CD8-positive, alpha-beta memory T cell (primary cell): Measurements from ENCODE around the gene RIMS4. TPM values are rescaled to one million over a fixed set of nuclear protein-coding genes. Genes with fewer than 3 reads are reported as not detected.
"Not testable (repeated sequence)": the region's sequence is repeated elsewhere in the genome, so short reads cannot be mapped to it uniquely, and the experiment has no call there.

Experiments used
- CTCF ChIA-PET: fragments of 350-600 bp; sonication (Branson Sonifier 250); formaldehyde crosslinking; loops from one replicate; lab custom pipeline; 2021; ENCODE audit warnings: antibody characterized with exemption; lab: Charles Lee
- POLR2A ChIA-PET: fragments of 350-600 bp; sonication (Branson Sonifier 250); formaldehyde crosslinking; loops from one replicate; lab custom pipeline; 2021; ENCODE audit warnings: antibody characterized with exemption; lab: Charles Lee
- DNase-seq, 5 donors: peaks; one replicate each; pipeline versions ENCODE4 v3.0.0 to v3.0.0-alpha.2; 2020 to 2022; ENCODE audit warnings: mixed read lengths in 1 of 5
- H3K27ac ChIP-seq: one replicate; pipeline ENCODE4 v1.7.0; 2013; ENCODE audit warnings: low read depth, mild to moderate bottlenecking, low read length, moderate library complexity
- H3K27me3 ChIP-seq: 2 replicates; pipeline ENCODE4 v1.7.0; 2013; ENCODE audit warnings: low read length, mild to moderate bottlenecking; ENCODE audit not compliant: insufficient read depth, poor library complexity, severe bottlenecking
- H3K36me3 ChIP-seq: 2 replicates; pipeline ENCODE4 v1.7.0; 2013; ENCODE audit warnings: mild to moderate bottlenecking, low read length, moderate library complexity; ENCODE audit not compliant: insufficient read depth
- H3K4me1 ChIP-seq: 2 replicates; pipeline ENCODE4 v1.7.0; 2013; ENCODE audit warnings: mild to moderate bottlenecking, low read length, moderate library complexity; ENCODE audit not compliant: insufficient read depth
- H3K4me3 ChIP-seq: 2 replicates; pipeline ENCODE4 v1.7.0; 2013; ENCODE audit warnings: mild to moderate bottlenecking, low read length
- H3K9me3 ChIP-seq: 2 replicates; pipeline ENCODE4 v1.7.0; 2013; ENCODE audit warnings: mild to moderate bottlenecking, low read length
- H3K27ac Mint-ChIP-seq, 8 donors: one replicate each; pipeline ENCODE4 v1.8.0; 2020 to 2021; ENCODE audit warnings: mixed read lengths in 8 of 8, mild to moderate bottlenecking in 6 of 8, inconsistent platforms in 3 of 8, moderate library complexity in 3 of 8
- H3K27me3 Mint-ChIP-seq, 2 donors: one replicate each; pipeline ENCODE4 v1.8.0; 2020 to 2021; ENCODE audit warnings: mixed read lengths in 2 of 2, mild to moderate bottlenecking in 1 of 2, moderate library complexity in 1 of 2
- H3K36me3 Mint-ChIP-seq, 3 donors: one replicate each; pipeline ENCODE4 v1.8.0; 2020 to 2021; ENCODE audit warnings: mixed read lengths in 3 of 3, inconsistent platforms in 1 of 3, mild to moderate bottlenecking in 1 of 3
- H3K4me1 Mint-ChIP-seq, 3 donors: one replicate each; pipeline ENCODE4 v1.8.0; 2020 to 2021; ENCODE audit warnings: mixed read lengths in 3 of 3, inconsistent platforms in 1 of 3, mild to moderate bottlenecking in 1 of 3
- H3K4me3 Mint-ChIP-seq, 7 donors: one replicate each; pipeline ENCODE4 v1.8.0; 2020 to 2021; ENCODE audit warnings: mixed read lengths in 7 of 7, mild to moderate bottlenecking in 6 of 7, moderate library complexity in 4 of 7, inconsistent platforms in 2 of 7
- H3K9me3 Mint-ChIP-seq, 5 donors: one replicate each; pipeline ENCODE4 v1.8.0; 2020 to 2022; ENCODE audit warnings: mixed read lengths in 5 of 5, mild to moderate bottlenecking in 3 of 5, moderate library complexity in 2 of 5, inconsistent platforms in 1 of 5
- polyA plus RNA-seq: library from polyadenylated mRNA; unstranded; fragments of 300-500 nt; fragmentation: Illumina TruSeq; gene quantifications from one replicate; pipeline ENCODE4 v1.2.3, GENCODE V29; 2021
- total RNA-seq, 2 experiments: library from RNA; stranded (reverse); gene quantifications; one replicate each; pipeline ENCODE4 v1.2.3, GENCODE V29; 2021

RIMS4 gene
- total and polyA plus RNA-seq, 3 experiments from 2014 or later: not detected

DNA sequence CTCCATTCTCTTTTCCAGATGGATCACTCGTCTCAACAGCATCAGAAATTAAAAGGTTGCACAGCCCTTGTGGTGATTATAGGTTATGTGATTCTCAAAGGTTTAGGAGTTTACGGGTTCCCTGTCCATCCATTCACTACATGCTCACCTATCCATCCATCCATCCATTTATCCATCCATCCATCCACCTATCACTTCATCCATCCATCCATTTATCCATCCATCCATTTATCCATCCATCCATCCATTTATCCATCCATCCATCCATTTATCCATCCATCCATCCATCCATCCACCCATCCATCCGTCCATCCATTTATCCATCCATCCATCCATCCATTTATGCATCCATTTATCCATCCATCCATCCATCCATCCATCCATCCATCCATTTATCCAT, 46.5 kb downstream of the RIMS4 start:
- H3K9me3 ChIP-seq, H3K9me3 Mint-ChIP-seq, H3K4me3 Mint-ChIP-seq, H3K4me1 Mint-ChIP-seq, H3K36me3 ChIP-seq, H3K4me1 ChIP-seq, H3K36me3 Mint-ChIP-seq, H3K27me3 ChIP-seq, H3K27ac ChIP-seq, POLR2A ChIA-PET, DNase-seq, H3K27ac Mint-ChIP-seq, H3K4me3 ChIP-seq: not testable (repeated sequence)
- CTCF ChIA-PET: interaction anchor here (0.8 kb wide), 1 partner anchor 16 kb away, joined by 3 read pairs; no protein-coding TSS in a partner anchor
- H3K27me3 Mint-ChIP-seq: peaks cover 14 to 25% of the 10 kb centered on the region in 2 donors

DNA sequence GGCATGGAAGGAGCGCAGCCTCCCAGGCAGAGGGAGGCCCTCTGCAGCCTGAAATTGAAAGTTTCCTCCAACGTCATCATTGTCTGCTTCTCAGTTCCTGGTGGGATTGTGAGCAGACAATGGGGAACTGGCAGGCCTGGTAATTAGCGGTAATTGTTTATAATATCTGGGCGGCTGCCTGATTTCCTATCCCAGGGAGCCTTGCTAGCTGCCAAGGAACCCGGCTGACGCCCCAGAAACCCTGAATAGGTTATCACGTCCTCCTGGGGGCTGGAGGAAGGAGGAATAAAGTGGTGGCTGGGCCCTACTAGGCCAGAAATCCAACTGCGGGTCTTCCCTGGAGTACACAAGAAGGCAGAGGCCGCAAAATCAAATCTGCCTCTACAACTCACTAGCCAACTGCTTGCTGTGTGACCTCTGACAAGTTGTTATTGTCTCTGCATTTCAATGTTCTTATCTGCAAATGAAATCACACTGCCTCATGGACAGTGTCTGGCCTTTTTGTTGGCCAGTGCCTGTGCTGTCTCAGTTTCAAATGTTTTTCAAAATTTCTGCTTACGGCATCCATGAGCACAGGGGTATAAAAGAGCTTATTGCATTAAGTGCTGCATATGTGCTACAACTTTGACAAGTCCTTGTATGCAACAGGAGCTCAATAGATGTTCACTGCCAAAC, 47.7 kb downstream of the RIMS4 start:
- Histone ChIP-seq H3K4me3 (no peak overlapping the region), H3K36me3 (no peaks in the 10 kb centered on the region), H3K9me3 (no peaks in the 10 kb centered on the region), H3K4me1 (no peaks in the 10 kb centered on the region), H3K27me3 (no peaks in the 10 kb centered on the region), H3K27ac (no peak overlapping the region)
- no peaks in the 10 kb centered on the region for H3K9me3 Mint-ChIP-seq
- no peak overlapping the region for H3K27ac Mint-ChIP-seq
- H3K27me3 Mint-ChIP-seq: peaks cover 16 to 22% of the 10 kb centered on the region in 2 donors
- DNase-seq: no peak
- H3K4me1 Mint-ChIP-seq: no peaks in the 10 kb centered on the region
- ChIA-PET CTCF (no interaction called here), POLR2A (no interaction called here)
- no peak overlapping the region for H3K4me3 Mint-ChIP-seq
- no peaks in the 10 kb centered on the region for H3K36me3 Mint-ChIP-seq

DNA sequence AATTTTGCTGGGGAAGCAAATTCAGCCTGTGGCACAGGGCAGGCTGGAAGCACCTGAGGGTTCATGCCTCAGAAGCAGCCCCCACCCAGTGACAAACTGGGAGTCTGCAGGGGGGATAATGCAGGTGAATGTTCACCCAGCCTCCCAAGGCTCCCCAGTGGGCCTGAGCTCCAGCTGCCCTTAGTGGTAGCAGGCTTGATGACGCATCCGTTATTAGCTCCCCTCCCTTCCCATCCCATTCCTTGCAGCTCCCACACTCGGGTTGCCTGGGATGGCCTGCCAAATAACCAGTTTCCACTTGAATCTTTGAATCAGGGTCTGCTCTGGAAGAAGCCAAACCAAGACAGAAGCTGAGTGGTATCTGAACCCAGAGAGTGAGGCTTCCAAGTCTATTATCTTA, 48.9 kb downstream of the RIMS4 start:
- Mint-ChIP-seq H3K9me3 (no peaks in the 10 kb centered on the region), H3K27ac (no peak overlapping the region), H3K4me1 (no peaks in the 10 kb centered on the region), H3K27me3 (peaks cover 9 to 21% of the 10 kb centered on the region in 2 donors), H3K4me3 (no peak overlapping the region), H3K36me3 (no peaks in the 10 kb centered on the region)
- Histone ChIP-seq H3K9me3 (no peaks in the 10 kb centered on the region), H3K27ac (no peak overlapping the region), H3K36me3 (no peaks in the 10 kb centered on the region), H3K4me1 (no peaks in the 10 kb centered on the region), H3K4me3 (no peak overlapping the region), H3K27me3 (no peaks in the 10 kb centered on the region)
- DNase-seq: no peak
- ChIA-PET POLR2A (no interaction called here), CTCF (no interaction called here)

GRCh38 chr20:44759595-44759994, 50.8 kb downstream of the RIMS4 start:
- no peak for DNase-seq
- Histone ChIP-seq H3K4me3 (no peak overlapping the region), H3K4me1 (no peaks in the 10 kb centered on the region), H3K27ac (no peak overlapping the region), H3K36me3 (no peaks in the 10 kb centered on the region), H3K27me3 (no peaks in the 10 kb centered on the region), H3K9me3 (no peaks in the 10 kb centered on the region)
- Mint-ChIP-seq H3K27me3 (peaks cover 8 to 10% of the 10 kb centered on the region in 2 donors), H3K4me1 (no peaks in the 10 kb centered on the region), H3K27ac (no peak overlapping the region), H3K36me3 (no peaks in the 10 kb centered on the region), H3K4me3 (no peak overlapping the region), H3K9me3 (no peaks in the 10 kb centered on the region)
- CTCF ChIA-PET: interaction anchor here (1.0 kb wide), 1 partner anchor 22 kb away, joined by 4 read pairs; no protein-coding TSS in a partner anchor
- POLR2A ChIA-PET: no interaction called here

DNA sequence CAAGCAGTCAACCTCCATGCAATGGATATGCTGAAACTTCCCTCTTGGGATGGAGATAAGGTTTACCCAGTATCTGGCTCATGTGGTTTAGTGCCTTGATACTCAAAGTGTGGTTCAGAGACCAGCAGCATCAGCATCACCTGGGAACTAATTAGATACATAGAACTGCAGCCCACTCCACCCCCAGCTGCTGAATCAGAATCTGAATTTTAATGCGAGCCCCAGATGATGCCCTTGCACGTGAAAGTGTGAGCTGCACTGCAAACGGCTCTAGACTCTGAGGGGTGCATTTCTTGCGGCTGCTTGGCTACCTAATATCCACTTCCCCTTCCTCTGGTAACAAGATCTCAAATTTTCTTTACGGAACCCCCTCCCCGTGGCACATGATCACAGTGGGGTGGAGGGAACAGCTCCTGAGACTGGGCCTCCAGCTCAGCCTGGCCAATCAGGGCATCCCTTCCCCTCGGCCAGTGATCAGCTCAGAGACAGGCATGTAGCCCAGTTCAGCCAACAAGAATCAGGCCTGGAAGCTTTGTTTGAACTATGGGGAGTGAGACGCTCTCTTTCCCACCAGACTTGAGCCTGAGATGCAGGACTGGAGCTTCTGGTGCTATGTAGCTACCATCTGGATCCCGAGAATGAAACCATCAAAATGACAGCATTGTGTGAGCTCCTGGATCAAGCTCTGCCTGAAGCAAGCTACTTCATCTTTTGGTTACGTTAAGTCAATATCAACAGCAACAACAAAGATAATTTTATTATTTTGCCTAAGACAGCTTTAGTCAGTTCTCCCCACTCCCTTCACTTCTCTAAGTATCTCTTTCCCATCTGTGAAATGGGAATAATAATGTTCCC, 51.9 kb downstream of the RIMS4 start:
- Histone ChIP-seq H3K36me3 (no peaks in the 10 kb centered on the region), H3K4me3 (no peak overlapping the region), H3K27me3 (no peaks in the 10 kb centered on the region), H3K4me1 (no peaks in the 10 kb centered on the region), H3K9me3 (no peaks in the 10 kb centered on the region), H3K27ac (no peak overlapping the region)
- Mint-ChIP-seq H3K27me3 (peaks cover 4 to 10% of the 10 kb centered on the region in 2 donors), H3K4me1 (no peaks in the 10 kb centered on the region), H3K27ac (peak overlapping the region in 1 of 8 donors; percentile 38), H3K36me3 (no peaks in the 10 kb centered on the region), H3K4me3 (no peak overlapping the region), H3K9me3 (no peaks in the 10 kb centered on the region)
- DNase-seq: no peak
- POLR2A ChIA-PET: no interaction called here
- CTCF ChIA-PET: interaction anchor here (1.0 kb wide), 1 partner anchor 21 kb away, joined by 4 read pairs; no protein-coding TSS in a partner anchor

GRCh38 chr20:44756956-44757355, 53.4 kb downstream of the RIMS4 start:
- Mint-ChIP-seq H3K9me3 (no peaks in the 10 kb centered on the region), H3K27ac (no peak overlapping the region)

GRCh38 chr20:44756011-44756688, 54.2 kb downstream of the RIMS4 start:
- H3K36me3 ChIP-seq: no peaks in the 10 kb centered on the region
- H3K27ac Mint-ChIP-seq: peak overlapping the region in 1 of 8 donors; percentile 60
- H3K27me3 ChIP-seq: no peaks in the 10 kb centered on the region
- H3K4me3 Mint-ChIP-seq: no peak overlapping the region
- POLR2A ChIA-PET: no interaction called here
- no peaks in the 10 kb centered on the region for H3K36me3 Mint-ChIP-seq
- H3K9me3 ChIP-seq: no peaks in the 10 kb centered on the region
- no peak overlapping the region for H3K27ac ChIP-seq
- no peaks in the 10 kb centered on the region for H3K9me3 Mint-ChIP-seq
- no peaks in the 10 kb centered on the region for H3K4me1 Mint-ChIP-seq
- CTCF ChIA-PET: no interaction called here
- H3K4me3 ChIP-seq: no peak overlapping the region
- no peak for DNase-seq
- H3K27me3 Mint-ChIP-seq: peaks cover 9 to 12% of the 10 kb centered on the region in 2 donors
- H3K4me1 ChIP-seq: no peaks in the 10 kb centered on the region

More at GRCh38 chr20:44756956-44757355, 53.4 kb downstream of the RIMS4 start:
- Histone ChIP-seq H3K4me3 (no peak overlapping the region), H3K9me3 (no peaks in the 10 kb centered on the region), H3K27ac (no peak overlapping the region), H3K27me3 (no peaks in the 10 kb centered on the region), H3K4me1 (no peaks in the 10 kb centered on the region), H3K36me3 (no peaks in the 10 kb centered on the region)
- CTCF ChIA-PET: no interaction called here
- POLR2A ChIA-PET: no interaction called here
- H3K4me3 Mint-ChIP-seq: no peak overlapping the region
- no peaks in the 10 kb centered on the region for H3K4me1 Mint-ChIP-seq
- H3K27me3 Mint-ChIP-seq: peaks cover 4 to 14% of the 10 kb centered on the region in 2 donors
- no peak for DNase-seq
- no peaks in the 10 kb centered on the region for H3K36me3 Mint-ChIP-seq

GRCh38 chr20:44754554-44754953, 55.8 kb downstream of the RIMS4 start:
- H3K4me3 Mint-ChIP-seq: no peak overlapping the region
- Histone ChIP-seq H3K4me3 (no peak overlapping the region), H3K4me1 (no peaks in the 10 kb centered on the region), H3K27ac (no peak overlapping the region), H3K9me3 (no peaks in the 10 kb centered on the region), H3K27me3 (no peaks in the 10 kb centered on the region), H3K36me3 (no peaks in the 10 kb centered on the region)
- H3K36me3 Mint-ChIP-seq: no peaks in the 10 kb centered on the region
- DNase-seq: no peak
- H3K9me3 Mint-ChIP-seq: no peaks in the 10 kb centered on the region
- H3K4me1 Mint-ChIP-seq: no peaks in the 10 kb centered on the region
- no peak overlapping the region for H3K27ac Mint-ChIP-seq
- ChIA-PET CTCF (no interaction called here), POLR2A (no interaction called here)
- peaks cover 16 to 18% of the 10 kb centered on the region in 2 donors for H3K27me3 Mint-ChIP-seq
